GM23338 (cell line): ENCODE results near the gene RAP1GAP2. TPM values are rescaled to one million over a fixed set of nuclear protein-coding genes. Genes with fewer than 3 reads are reported as not detected.

Experiments used
- ATAC-seq: fragments of 200-7000 bp; cut with Tn5 transposase; 3 replicates; pipeline ENCODE4 v1.9.1; 2020
- DNase-seq: peaks from one replicate; pipeline ENCODE4 v3.0.0-alpha.2; 2015; ENCODE audit warnings: low spot score
- H2AFZ ChIP-seq: fragments of 200-600 bp; sonication (generic); 2 replicates; pipeline ENCODE4 v1.8.0; 2016; ENCODE audit warnings: antibody characterized with exemption, mild to moderate bottlenecking, moderate library complexity
- H3F3A ChIP-seq: fragments of 200-600 bp; sonication (generic); replicated peaks from 2 replicates; pipeline ENCODE4 v1.8.0; 2017; ENCODE audit warnings: antibody characterized with exemption, mixed run types, low read depth
- H3K27ac ChIP-seq: fragments of 200-600 bp; sonication (generic); 2 replicates; pipeline ENCODE4 v1.6.1; 2016; ENCODE audit warnings: low read depth
- H3K27me3 ChIP-seq: fragments of 200-600 bp; sonication (generic); 2 replicates; pipeline ENCODE4 v1.8.0; 2016; ENCODE audit warnings: mild to moderate bottlenecking, mixed run types, moderate library complexity; ENCODE audit not compliant: insufficient read depth
- H3K36me3 ChIP-seq: fragments of 200-600 bp; sonication (generic); 2 replicates; pipeline ENCODE4 v1.8.0; 2016; ENCODE audit warnings: mild to moderate bottlenecking; ENCODE audit not compliant: insufficient read depth
- H3K4me1 ChIP-seq: fragments of 200-600 bp; sonication (generic); 2 replicates; pipeline ENCODE4 v1.8.0; 2016; ENCODE audit warnings: mild to moderate bottlenecking, moderate library complexity; ENCODE audit not compliant: insufficient read depth
- H3K4me2 ChIP-seq: fragments of 200-600 bp; sonication (generic); 2 replicates; pipeline ENCODE4 v1.7.1; 2017; ENCODE audit warnings: mixed run types
- H3K4me3 ChIP-seq: fragments of 200-600 bp; sonication (generic); 2 replicates; pipeline ENCODE4 v1.6.1; 2016; ENCODE audit warnings: mixed run types
- H3K79me2 ChIP-seq: fragments of 200-600 bp; sonication (generic); replicated peaks from 2 replicates; pipeline ENCODE4 v1.8.0; 2017; ENCODE audit warnings: mild to moderate bottlenecking; ENCODE audit not compliant: insufficient read depth
- H3K9me2 ChIP-seq: fragments of 200-600 bp; sonication (generic); 2 replicates; pipeline ENCODE4 v1.8.0; 2017; ENCODE audit not compliant: insufficient read depth
- H4K20me1 ChIP-seq: fragments of 200-600 bp; sonication (generic); replicated peaks from 2 replicates; pipeline ENCODE4 v1.8.0; 2017; ENCODE audit warnings: mild to moderate bottlenecking; ENCODE audit not compliant: insufficient read depth
- H3K27ac Mint-ChIP-seq: 2 replicates; pipeline ENCODE4 v1.8.0; 2020; ENCODE audit warnings: inconsistent platforms, mild to moderate bottlenecking, moderate library complexity, mixed read lengths
- H3K27me3 Mint-ChIP-seq: 3 replicates; pipeline ENCODE4 v1.8.0; 2022; ENCODE audit warnings: low read depth, mild to moderate bottlenecking, moderate library complexity, mixed read lengths, inconsistent platforms; ENCODE audit not compliant: insufficient read depth, poor library complexity
- H3K36me3 Mint-ChIP-seq: 3 replicates; pipeline ENCODE4 v1.8.0; 2021; ENCODE audit warnings: low read depth, mild to moderate bottlenecking, inconsistent platforms, moderate library complexity, mixed read lengths
- H3K4me1 Mint-ChIP-seq: 3 replicates; pipeline ENCODE4 v1.8.0; 2020; ENCODE audit warnings: mild to moderate bottlenecking, inconsistent platforms, mixed read lengths
- H3K4me3 Mint-ChIP-seq: 3 replicates; pipeline ENCODE4 v1.8.0; 2021; ENCODE audit warnings: moderate library complexity, mild to moderate bottlenecking, inconsistent platforms, mixed read lengths
- H3K9me3 Mint-ChIP-seq: 3 replicates; pipeline ENCODE4 v1.8.0; 2020; ENCODE audit warnings: moderate library complexity, mild to moderate bottlenecking, inconsistent platforms, mixed read lengths
- CREB1 ChIP-seq: fragments of 250-450 bp; sonication (Bioruptor Pico); IDR thresholded peaks from 2 replicates; pipeline ENCODE4 v1.5.0; 2020; ENCODE audit warnings: low read depth, mild to moderate bottlenecking, moderate library complexity
- ETS1 ChIP-seq: IDR thresholded peaks from 2 replicates; pipeline ENCODE4 v1.6.1; 2016; ENCODE audit warnings: antibody characterized with exemption
- EZH2 ChIP-seq: fragments of 200-600 bp; sonication (generic); IDR thresholded peaks from one replicate; pipeline ENCODE4 v1.8.0; 2017; ENCODE audit warnings: antibody characterized with exemption, mild to moderate bottlenecking, low read depth; ENCODE audit not compliant: unreplicated experiment
- NANOG ChIP-seq: IDR thresholded peaks from 2 replicates; pipeline ENCODE4 v1.6.1; 2016; ENCODE audit warnings: antibody characterized with exemption, borderline replicate concordance
- POLR2AphosphoS5 ChIP-seq: IDR thresholded peaks from 2 replicates; pipeline ENCODE4 v1.6.1; 2016; ENCODE audit warnings: antibody characterized with exemption, low read depth
- ZNF114 ChIP-seq: fragments of 250-450 bp; sonication (Bioruptor Pico); IDR thresholded peaks from 2 replicates; pipeline ENCODE4 v1.5.0; 2020; ENCODE audit warnings: mild to moderate bottlenecking, moderate library complexity
- ZNF331 ChIP-seq: fragments of 250-450 bp; sonication (Bioruptor Pico); IDR thresholded peaks from 2 replicates; pipeline ENCODE4 v1.5.0; 2020; ENCODE audit warnings: low read depth, mild to moderate bottlenecking, moderate library complexity
- polyA plus RNA-seq: library from polyadenylated mRNA; unstranded; fragments of >200 nt; fragmentation: Nextera tagmentation; extraction: Ambion mirVana; gene quantifications from 2 replicates; pipeline ENCODE4 v1.2.1, GENCODE V29; 2016
- total RNA-seq: library from RNA; depleted of rRNA; stranded (reverse); fragments of >200 nt; shearing (Covaris generic); gene quantifications from 2 replicates; pipeline ENCODE4 v1.2.3, GENCODE V29; 2014
- TF ChIP-seq, protein P1 (sequence below), 2 experiments: fragments of 200-600 bp in 1 of 2; sonication (generic) in 1 of 2; conservative IDR thresholded peaks; 2 replicates each; pipeline versions ENCODE4 v1.5.1 to v1.6.1; 2016 to 2017; ENCODE audit warnings: antibody characterized with exemption in 2 of 2, low read depth in 2 of 2, mild to moderate bottlenecking in 2 of 2, moderate library complexity in 1 of 2
- TF ChIP-seq, protein P2 (sequence below): fragments of 250-450 bp; sonication (Bioruptor Pico); IDR thresholded peaks from 2 replicates; pipeline ENCODE4 v1.5.0; 2020; ENCODE audit warnings: mild to moderate bottlenecking, moderate library complexity

RAP1GAP2 gene
- total and polyA plus RNA-seq, 2 experiments from 2014 or later, result 17.8 to 46.1 TPM

DNA sequence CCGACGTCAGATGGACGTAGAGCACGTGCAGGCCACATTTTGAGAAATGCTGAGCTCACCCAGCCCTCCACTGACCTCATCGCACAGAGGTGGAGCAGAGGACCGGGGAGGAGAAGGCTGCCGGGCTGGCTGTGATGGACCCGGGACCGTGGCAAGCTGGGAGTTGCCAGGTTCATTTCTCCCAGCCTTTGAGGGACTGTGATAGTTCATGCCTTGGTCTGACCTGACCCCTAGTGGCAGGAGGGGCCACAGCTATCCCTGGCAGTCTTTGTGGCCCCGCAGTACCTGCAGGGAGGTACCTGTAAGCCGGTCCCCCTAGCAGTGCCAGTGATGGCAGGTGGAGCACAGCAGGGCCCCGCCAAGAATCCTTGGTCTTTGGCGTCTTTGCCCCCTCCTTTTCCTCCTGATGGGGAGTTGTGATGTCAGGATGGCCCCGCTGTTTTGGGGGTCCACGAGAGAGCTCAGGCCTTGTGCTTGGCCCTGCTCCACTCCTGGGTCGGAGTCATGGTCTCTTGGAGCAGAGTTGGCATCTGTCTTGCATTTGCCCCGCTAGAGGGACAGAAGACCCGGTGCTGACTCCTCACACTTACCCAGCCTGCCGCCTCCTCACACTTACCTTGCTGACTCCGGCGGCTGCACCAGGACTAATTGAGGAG, 216.8 kb downstream of the RAP1GAP2 start:
- no peaks in the 10 kb centered on the region for H3K27me3 ChIP-seq
- no peaks in the 10 kb centered on the region for H3K79me2 ChIP-seq
- TF ChIP-seq POLR2AphosphoS5, result no peak
- TF ChIP-seq, protein P1, sequence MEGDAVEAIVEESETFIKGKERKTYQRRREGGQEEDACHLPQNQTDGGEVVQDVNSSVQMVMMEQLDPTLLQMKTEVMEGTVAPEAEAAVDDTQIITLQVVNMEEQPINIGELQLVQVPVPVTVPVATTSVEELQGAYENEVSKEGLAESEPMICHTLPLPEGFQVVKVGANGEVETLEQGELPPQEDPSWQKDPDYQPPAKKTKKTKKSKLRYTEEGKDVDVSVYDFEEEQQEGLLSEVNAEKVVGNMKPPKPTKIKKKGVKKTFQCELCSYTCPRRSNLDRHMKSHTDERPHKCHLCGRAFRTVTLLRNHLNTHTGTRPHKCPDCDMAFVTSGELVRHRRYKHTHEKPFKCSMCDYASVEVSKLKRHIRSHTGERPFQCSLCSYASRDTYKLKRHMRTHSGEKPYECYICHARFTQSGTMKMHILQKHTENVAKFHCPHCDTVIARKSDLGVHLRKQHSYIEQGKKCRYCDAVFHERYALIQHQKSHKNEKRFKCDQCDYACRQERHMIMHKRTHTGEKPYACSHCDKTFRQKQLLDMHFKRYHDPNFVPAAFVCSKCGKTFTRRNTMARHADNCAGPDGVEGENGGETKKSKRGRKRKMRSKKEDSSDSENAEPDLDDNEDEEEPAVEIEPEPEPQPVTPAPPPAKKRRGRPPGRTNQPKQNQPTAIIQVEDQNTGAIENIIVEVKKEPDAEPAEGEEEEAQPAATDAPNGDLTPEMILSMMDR (conservative IDR thresholded peaks at IDR 0.05; ENCODE audit: low read depth in 2 of 2), result peak; percentile 78 to 94
- peaks cover 3% of the 10 kb centered on the region for H3K27me3 Mint-ChIP-seq
- peaks cover 30% of the 10 kb centered on the region for H3K36me3 Mint-ChIP-seq
- H3K36me3 ChIP-seq, result peaks cover under 1% of the 10 kb centered on the region; the same call in 1 of the 2 replicates
- 0 out of 2 replicates have a peak overlapping the region, but pooled peaks have one; percentile 59 for H3K27ac ChIP-seq
- peak; percentile 89 for DNase-seq
- no peak overlapping the region for H3K4me2 ChIP-seq
- no peaks in the 10 kb centered on the region for H3K9me2 ChIP-seq
- H3K27ac Mint-ChIP-seq, result peak overlapping the region; percentile 85
- H3K4me3 ChIP-seq, result no peak overlapping the region
- 0 out of 2 replicates have a peak, but pooled peaks cover 3% of the 10 kb centered on the region for H3F3A ChIP-seq
- ATAC-seq, result peak; percentile 99
- no peaks in the 10 kb centered on the region for H3K4me1 Mint-ChIP-seq
- no peak overlapping the region for H3K4me3 Mint-ChIP-seq
- no peaks in the 10 kb centered on the region for H3K9me3 Mint-ChIP-seq
- no peak overlapping the region for H2AFZ ChIP-seq
- no peaks in the 10 kb centered on the region for H3K4me1 ChIP-seq
- peaks cover 3% of the 10 kb centered on the region; the same call in 1 of the 2 replicates for H4K20me1 ChIP-seq

- Histone ChIP-seq H3K36me3 (peaks cover 19% of the 10 kb centered on the region), H3K27ac (no peak overlapping the region), H3K4me2 (no peak overlapping the region), H3K4me3 (no peak overlapping the region), H3F3A (0 out of 2 replicates have a peak, but pooled peaks cover 3% of the 10 kb centered on the region), H3K9me2 (no peaks in the 10 kb centered on the region), H3K79me2 (no peaks in the 10 kb centered on the region), H2AFZ (no peak overlapping the region), H3K4me1 (no peaks in the 10 kb centered on the region), H3K27me3 (no peaks in the 10 kb centered on the region), H4K20me1 (peaks cover 3% of the 10 kb centered on the region; the same call in 1 of the 2 replicates)
- DNase-seq, result no peak
- Mint-ChIP-seq H3K9me3 (peaks cover under 1% of the 10 kb centered on the region; the same call in 1 of the 3 replicates), H3K36me3 (peaks cover 42% of the 10 kb centered on the region), H3K4me1 (no peaks in the 10 kb centered on the region), H3K4me3 (no peak overlapping the region), H3K27me3 (peaks cover 4% of the 10 kb centered on the region), H3K27ac (no peak overlapping the region)
- no peak for ATAC-seq
- TF ChIP-seq EZH2 (no peak), NANOG (no peak), CREB1 (CRISPR knock-in tag) (no peak), ZNF114 (CRISPR knock-in tag) (no peak), ETS1 (no peak), ZNF331 (no peak)
- TF ChIP-seq, protein P2, sequence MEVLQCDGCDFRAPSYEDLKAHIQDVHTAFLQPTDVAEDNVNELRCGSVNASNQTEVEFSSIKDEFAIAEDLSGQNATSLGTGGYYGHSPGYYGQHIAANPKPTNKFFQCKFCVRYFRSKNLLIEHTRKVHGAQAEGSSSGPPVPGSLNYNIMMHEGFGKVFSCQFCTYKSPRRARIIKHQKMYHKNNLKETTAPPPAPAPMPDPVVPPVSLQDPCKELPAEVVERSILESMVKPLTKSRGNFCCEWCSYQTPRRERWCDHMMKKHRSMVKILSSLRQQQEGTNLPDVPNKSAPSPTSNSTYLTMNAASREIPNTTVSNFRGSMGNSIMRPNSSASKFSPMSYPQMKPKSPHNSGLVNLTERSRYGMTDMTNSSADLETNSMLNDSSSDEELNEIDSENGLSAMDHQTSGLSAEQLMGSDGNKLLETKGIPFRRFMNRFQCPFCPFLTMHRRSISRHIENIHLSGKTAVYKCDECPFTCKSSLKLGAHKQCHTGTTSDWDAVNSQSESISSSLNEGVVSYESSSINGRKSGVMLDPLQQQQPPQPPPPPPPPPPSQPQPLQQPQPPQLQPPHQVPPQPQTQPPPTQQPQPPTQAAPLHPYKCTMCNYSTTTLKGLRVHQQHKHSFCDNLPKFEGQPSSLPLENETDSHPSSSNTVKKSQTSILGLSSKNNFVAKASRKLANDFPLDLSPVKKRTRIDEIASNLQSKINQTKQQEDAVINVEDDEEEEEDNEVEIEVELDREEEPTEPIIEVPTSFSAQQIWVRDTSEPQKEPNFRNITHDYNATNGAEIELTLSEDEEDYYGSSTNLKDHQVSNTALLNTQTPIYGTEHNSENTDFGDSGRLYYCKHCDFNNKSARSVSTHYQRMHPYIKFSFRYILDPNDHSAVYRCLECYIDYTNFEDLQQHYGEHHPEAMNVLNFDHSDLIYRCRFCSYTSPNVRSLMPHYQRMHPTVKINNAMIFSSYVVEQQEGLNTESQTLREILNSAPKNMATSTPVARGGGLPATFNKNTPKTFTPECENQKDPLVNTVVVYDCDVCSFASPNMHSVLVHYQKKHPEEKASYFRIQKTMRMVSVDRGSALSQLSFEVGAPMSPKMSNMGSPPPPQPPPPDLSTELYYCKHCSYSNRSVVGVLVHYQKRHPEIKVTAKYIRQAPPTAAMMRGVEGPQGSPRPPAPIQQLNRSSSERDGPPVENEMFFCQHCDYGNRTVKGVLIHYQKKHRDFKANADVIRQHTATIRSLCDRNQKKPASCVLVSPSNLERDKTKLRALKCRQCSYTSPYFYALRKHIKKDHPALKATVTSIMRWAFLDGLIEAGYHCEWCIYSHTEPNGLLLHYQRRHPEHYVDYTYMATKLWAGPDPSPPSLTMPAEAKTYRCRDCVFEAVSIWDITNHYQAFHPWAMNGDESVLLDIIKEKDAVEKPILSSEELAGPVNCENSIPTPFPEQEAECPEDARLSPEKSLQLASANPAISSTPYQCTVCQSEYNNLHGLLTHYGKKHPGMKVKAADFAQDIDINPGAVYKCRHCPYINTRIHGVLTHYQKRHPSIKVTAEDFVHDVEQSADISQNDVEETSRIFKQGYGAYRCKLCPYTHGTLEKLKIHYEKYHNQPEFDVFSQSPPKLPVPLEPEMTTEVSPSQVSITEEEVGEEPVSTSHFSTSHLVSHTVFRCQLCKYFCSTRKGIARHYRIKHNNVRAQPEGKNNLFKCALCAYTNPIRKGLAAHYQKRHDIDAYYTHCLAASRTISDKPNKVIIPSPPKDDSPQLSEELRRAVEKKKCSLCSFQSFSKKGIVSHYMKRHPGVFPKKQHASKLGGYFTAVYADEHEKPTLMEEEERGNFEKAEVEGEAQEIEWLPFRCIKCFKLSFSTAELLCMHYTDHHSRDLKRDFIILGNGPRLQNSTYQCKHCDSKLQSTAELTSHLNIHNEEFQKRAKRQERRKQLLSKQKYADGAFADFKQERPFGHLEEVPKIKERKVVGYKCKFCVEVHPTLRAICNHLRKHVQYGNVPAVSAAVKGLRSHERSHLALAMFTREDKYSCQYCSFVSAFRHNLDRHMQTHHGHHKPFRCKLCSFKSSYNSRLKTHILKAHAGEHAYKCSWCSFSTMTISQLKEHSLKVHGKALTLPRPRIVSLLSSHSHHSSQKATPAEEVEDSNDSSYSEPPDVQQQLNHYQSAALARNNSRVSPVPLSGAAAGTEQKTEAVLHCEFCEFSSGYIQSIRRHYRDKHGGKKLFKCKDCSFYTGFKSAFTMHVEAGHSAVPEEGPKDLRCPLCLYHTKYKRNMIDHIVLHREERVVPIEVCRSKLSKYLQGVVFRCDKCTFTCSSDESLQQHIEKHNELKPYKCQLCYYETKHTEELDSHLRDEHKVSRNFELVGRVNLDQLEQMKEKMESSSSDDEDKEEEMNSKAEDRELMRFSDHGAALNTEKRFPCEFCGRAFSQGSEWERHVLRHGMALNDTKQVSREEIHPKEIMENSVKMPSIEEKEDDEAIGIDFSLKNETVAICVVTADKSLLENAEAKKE (CRISPR knock-in tag), result no peak
Measured at GRCh38 chr17:3015890-3016289, 219.7 kb downstream of the RAP1GAP2 start.
